GM19240 (cell line): ENCODE results near the gene HMGCR.
"Not testable (repeated sequence)": the region's sequence is repeated elsewhere in the genome, so short reads cannot be mapped to it uniquely, and the experiment has no call there.

ENCODE experiments used
- DNase-seq: peaks from one replicate; pipeline ENCODE4 v3.0.0; 2011; ENCODE audit warnings: low spot score; ENCODE audit not compliant: insufficient read length

The HMGCR gene

DNA sequence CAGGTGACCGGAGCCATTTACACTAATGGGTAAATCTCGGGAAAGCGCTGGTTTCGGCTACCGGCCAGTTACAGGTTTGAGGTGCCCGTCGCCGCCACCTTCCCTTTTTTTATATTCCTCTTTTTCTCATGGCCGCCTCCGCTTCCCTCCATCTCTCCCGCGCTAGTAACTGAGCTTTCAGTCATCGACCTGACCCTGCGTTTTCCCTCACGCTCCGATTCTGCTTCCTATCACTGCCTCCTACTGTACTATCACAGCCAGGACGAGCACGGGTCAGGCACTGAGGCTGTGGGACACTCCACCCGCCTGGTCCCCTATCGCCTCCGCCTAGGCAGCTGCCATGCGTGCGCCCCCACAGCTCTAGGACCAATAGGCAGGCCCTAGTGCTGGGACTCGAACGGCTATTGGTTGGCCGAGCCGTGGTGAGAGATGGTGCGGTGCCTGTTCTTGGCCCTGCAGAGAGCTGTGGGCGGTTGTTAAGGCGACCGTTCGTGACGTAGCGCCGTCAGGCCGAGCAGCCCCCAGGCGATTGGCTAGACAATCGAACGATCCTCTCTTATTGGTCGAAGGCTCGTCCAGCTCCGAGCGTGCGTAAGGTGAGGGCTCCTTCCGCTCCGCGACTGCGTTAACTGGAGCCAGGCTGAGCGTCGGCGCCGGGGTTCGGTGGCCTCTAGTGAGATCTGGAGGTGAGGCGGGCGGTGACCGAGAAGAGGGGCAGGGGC is at the start of gene HMGCR:
Gene HMGCR, plus strand, starts transcription at position 606 of the 722 bp plus-strand sequence. CDS start 5,386 bp downstream, outside the sequence.
- peak; percentile 85 for DNase-seq

- DNase-seq, result not testable (repeated sequence)
Measured at GRCh38 chr5:75291844-75292243, 45.2 kb upstream of the HMGCR start.

GRCh38 chr5:75300084-75300483 is 36.9 kb upstream of the HMGCR start:
- no peak for DNase-seq

DNA sequence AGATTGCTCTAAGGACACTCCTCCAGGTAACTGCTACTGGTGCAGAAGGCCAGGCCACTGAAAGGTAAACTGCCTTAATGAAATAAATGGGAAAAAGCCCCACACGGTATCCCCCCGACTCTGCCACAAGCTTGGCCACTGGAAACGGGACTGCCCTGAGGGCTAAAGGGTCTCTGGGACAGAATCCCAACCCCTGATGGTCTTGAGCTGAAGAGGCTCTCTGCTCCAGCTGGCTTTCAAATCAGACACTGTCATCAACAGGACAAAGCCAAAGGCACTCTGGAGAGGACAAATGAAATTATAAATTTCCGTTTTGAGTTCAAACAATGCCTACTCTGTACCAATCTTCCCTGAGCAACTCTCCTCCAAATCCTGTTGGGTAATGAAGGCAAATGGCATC is 33.6 kb upstream of the HMGCR start:
- no peak for DNase-seq

GRCh38 chr5:75304486-75304885 is 32.5 kb upstream of the HMGCR start:
- not testable (repeated sequence) for DNase-seq

DNA sequence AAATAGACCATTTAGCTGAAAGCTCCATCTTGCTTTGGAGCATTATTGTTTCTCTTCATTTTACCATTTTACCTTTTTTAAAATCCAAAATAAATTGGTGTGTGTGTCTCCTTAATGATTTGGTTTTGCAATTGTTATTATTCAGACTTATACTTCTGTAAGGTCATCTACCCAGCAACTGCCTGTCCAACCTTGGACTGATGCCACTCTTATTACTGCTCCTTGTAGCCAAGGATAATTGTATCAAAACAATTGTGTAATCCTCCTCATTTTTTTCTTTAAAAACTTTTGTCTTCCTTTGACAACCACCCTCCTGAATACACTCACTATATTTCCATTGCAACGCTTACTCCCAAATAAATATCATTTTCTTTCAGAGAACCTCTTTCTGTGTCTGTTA is 30.3 kb upstream of the HMGCR start:
- no peak for DNase-seq

GRCh38 chr5:75310212-75310611 is 26.8 kb upstream of the HMGCR start:
- no peak for DNase-seq

GRCh38 chr5:75319148-75319547 is 17.9 kb upstream of the HMGCR start:
- DNase-seq, result not testable (repeated sequence)

GRCh38 chr5:75319638-75320037 is 17.4 kb upstream of the HMGCR start:
- DNase-seq, result no peak

- no peak for DNase-seq
Measured at GRCh38 chr5:75320371-75320770, 16.6 kb upstream of the HMGCR start.

GRCh38 chr5:75322066-75322465 is 15.0 kb upstream of the HMGCR start:
- no peak for DNase-seq

DNA sequence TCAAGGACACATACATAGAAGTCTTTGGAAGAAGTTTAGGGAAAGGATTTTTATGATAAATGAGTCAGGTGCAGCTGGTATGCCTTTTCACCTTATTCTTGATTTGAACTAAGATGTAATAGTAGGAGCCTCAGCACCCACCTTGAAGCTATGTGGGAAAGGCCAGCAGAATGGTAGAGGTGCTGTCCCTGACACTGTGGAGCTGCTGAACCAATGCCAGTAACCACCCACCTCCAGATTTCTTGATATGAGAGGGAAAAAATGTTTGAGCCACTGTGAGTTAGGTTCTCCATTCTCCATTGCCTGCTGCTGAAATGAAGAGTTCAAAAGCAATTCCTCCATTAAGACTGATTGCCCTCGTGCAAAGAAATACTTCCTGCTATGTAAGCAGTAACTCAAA is 12.2 kb upstream of the HMGCR start:
- DNase-seq, result no peak

DNA sequence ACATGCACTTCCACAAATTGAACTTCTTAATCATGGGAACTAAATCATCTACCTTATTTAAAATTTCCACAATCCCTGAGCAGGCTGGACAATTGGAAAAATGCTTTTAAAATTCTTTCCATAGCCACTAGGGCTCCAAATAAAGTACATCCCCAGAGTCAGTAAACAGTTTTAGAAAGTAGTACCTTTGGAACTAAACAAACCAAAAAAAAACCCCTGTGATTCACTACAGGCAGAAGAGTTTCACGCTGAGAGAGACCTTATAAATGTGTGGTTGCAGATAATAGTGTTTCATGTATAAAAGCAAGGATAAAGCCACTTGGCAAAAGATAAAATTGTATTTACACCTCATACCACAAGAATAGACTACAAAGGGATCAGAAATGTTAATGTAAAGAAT is 11.8 kb upstream of the HMGCR start:
- no peak for DNase-seq

GRCh38 chr5:75330404-75330803 is 6.6 kb upstream of the HMGCR start:
- DNase-seq, result no peak

GRCh38 chr5:75331095-75332090 is 5.6 kb upstream of the HMGCR start:
- no peak for DNase-seq

GRCh38 chr5:75333759-75334158 is 3.3 kb upstream of the HMGCR start:
- DNase-seq, result not testable (repeated sequence)

DNA sequence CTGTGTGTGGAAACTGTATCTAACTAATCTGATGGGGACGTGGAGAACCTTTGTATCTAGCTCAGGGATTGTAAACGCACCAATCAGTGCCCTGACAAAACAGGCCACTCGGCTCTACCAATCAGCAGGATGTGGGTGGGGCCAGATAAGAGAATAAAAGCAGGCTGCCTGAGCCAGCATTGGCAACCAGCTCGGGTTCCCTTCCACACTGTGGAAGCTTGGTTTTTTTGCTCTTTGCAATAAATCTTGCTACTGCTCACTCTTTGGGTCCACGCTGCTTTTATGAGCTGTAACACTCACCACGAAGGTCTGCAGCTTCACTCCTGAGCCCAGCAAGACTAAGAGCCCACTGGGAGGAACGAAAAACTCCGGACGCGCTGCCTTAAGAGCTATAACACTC is 2.6 kb upstream of the HMGCR start:
- DNase-seq, result not testable (repeated sequence)

DNA sequence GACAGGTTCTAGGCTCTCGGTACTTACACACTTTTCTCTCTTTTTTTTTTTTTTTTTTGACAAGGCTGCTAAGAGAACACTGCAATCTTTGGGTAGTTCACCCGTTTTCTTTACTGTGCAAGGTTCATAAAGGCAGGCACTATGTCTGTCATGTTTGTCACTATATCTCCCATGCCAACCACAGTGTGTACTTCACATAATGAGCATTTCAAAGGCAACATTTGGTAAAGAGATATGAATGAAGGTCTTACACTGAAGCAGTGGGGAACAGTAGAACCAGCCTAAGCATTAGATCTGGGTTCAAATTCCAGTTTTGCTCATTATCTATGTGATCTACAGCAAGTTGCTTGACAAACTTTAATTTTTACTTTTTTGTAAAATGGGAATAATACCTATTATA is 1.5 kb upstream of the HMGCR start:
- DNase-seq, result no peak

- DNase-seq, result peak; percentile 6
Measured at GRCh38 chr5:75335952-75336614, 937 bp upstream of the HMGCR start.

DNA sequence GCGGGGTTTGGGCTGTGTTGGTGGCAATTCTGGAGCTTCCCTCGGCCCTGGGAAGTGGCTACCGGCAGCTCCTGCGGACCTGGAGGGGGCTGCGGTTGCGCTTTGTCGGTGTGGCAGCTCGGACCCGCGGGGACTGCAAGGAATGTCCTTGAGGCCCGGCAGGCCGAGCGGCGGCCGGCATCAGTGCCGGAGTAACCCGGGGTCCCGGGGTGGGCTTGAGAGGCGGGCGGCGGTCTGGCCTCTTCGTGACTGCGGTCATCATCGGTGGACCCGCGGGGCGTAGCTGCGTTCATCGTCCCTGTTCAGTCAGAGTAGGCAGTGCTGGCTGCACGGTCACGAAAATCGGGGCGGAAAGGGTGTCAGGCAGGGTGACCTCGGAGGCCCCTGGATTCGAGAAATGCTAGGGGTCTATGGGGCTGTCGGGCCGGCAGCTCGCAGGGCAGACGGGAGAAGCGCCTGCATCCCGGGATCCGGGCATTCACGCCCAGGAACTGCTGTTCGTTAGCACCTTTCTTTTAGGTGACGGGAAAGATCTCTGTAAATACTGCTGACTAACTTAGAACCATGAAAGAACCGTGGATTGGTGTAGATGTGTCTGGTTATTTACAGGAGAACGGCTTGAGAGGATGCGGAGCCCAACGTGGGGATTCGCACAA is 474 bp downstream of the HMGCR start:
- DNase-seq, result no peak

DNA sequence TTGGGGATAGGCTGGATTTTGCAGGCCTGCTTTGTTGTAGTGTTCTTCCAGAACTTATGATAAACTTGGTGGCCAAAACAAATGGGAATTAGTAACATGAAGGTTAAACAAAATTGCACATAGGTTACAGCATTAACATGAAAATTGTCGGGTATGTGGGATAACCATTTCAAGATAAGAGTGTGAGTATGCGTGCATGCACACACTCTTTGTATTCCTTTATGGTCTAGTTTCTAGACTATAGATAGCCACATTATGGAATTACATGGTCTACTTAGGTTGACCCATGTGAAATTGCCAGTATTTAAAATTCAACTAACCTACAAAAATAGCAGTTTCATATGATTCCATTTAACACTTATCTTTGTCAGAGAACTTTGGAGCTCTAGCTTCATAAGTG is 1.4 kb downstream of the HMGCR start:
- DNase-seq, result no peak
